Measurements from ENCODE around the gene ZNF821. TPM values are rescaled to one million over a fixed set of nuclear protein-coding genes. Genes with fewer than 3 reads are reported as not detected.
A peak's percentile ranks its signal among the peaks of the same experiment; 100 is the strongest.
"Not testable (repeated sequence)": the region's sequence is repeated elsewhere in the genome, so short reads cannot be mapped to it uniquely, and the experiment has no call there.

Gene ZNF821
- total RNA-seq, 1 experiment from 2014 or later = 3.4 TPM

GRCh38 chr16:71826533-71827017 is 57.4 kb downstream of the ZNF821 start:
- no peak overlapping the region for H3K4me3 Mint-ChIP-seq (ENCODE audit: unreplicated experiment)
- TF ChIP-seq, protein P1, sequence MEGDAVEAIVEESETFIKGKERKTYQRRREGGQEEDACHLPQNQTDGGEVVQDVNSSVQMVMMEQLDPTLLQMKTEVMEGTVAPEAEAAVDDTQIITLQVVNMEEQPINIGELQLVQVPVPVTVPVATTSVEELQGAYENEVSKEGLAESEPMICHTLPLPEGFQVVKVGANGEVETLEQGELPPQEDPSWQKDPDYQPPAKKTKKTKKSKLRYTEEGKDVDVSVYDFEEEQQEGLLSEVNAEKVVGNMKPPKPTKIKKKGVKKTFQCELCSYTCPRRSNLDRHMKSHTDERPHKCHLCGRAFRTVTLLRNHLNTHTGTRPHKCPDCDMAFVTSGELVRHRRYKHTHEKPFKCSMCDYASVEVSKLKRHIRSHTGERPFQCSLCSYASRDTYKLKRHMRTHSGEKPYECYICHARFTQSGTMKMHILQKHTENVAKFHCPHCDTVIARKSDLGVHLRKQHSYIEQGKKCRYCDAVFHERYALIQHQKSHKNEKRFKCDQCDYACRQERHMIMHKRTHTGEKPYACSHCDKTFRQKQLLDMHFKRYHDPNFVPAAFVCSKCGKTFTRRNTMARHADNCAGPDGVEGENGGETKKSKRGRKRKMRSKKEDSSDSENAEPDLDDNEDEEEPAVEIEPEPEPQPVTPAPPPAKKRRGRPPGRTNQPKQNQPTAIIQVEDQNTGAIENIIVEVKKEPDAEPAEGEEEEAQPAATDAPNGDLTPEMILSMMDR (IDR thresholded peaks at IDR 0.05; ENCODE audit: unreplicated experiment) = no peak
- no peak for DNase-seq (ENCODE audit: unreplicated experiment)
- CTCF ChIA-PET = interaction anchor here (0.6 to 1.4 kb wide), 5 partner anchors 16 to 1053 kb away, joined by 3 read pairs; no protein-coding TSS in a partner anchor
- BruUV-seq (replicated peaks) = no TSS peak
- no peaks in the 10 kb centered on the region for H3K9me3 Mint-ChIP-seq (ENCODE audit: unreplicated experiment)
- no peak overlapping the region for H3K27ac Mint-ChIP-seq (ENCODE audit: low read depth, unreplicated experiment)
- no peaks in the 10 kb centered on the region for H3K36me3 Mint-ChIP-seq (ENCODE audit: insufficient read depth, unreplicated experiment)
- POLR2A ChIA-PET = interaction anchor here (0.6 kb wide), 1 partner anchor 14 kb away, joined by 5 read pairs; no protein-coding TSS in a partner anchor
- H3K4me1 Mint-ChIP-seq (ENCODE audit: insufficient read depth, unreplicated experiment) = no peaks in the 10 kb centered on the region
- intact Hi-C loops (cut with micrococcal nuclease) = no loop called here
- H3K27me3 Mint-ChIP-seq (ENCODE audit: insufficient read depth, unreplicated experiment) = no peaks in the 10 kb centered on the region

DNA sequence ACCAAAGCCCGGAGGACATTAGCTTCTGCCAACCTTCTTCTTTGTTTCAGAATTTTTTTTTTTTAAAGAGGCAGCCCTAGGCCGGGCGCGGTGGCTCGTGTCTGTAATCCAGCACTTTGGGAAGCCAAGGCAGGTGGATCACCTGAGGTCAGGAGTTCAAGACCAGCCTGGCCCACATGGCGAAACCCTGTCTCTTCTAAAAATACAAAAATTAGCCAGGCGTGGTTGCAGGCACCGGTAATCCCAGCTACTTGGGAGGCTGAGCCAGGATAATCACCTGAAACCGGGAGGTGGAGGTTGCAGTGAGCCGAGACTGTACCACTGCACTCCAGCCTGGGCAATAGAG is 66.9 kb downstream of the ZNF821 start:
- Mint-ChIP-seq H3K4me3 (ENCODE audit: unreplicated experiment) (peak overlapping the region; percentile 50), H3K27ac (ENCODE audit: low read depth, unreplicated experiment) (peak overlapping the region; percentile 81)
- H3K9me3 Mint-ChIP-seq (ENCODE audit: unreplicated experiment); DNase-seq (ENCODE audit: unreplicated experiment); BruUV-seq (replicated peaks); H3K27me3 Mint-ChIP-seq (ENCODE audit: insufficient read depth, unreplicated experiment); intact Hi-C loops (cut with micrococcal nuclease); H3K4me1 Mint-ChIP-seq (ENCODE audit: insufficient read depth, unreplicated experiment); H3K36me3 Mint-ChIP-seq (ENCODE audit: insufficient read depth, unreplicated experiment): not testable (repeated sequence)
- ChIA-PET CTCF (interaction anchor here (0.6 to 1.8 kb wide), 2 partner anchors 66 to 84 kb away, joined by 4 to 7 read pairs; partner anchors contain the start of gene ZNF821), POLR2A (interaction anchor here (1.5 to 3.3 kb wide), 5 partner anchors 9 to 66 kb away, joined by 3 to 16 read pairs (median 11); partner anchors contain the start of genes AP1G1, ATXN1L and ZNF821)

GRCh38 chr16:71811261-71811803 is 72.7 kb downstream of the ZNF821 start:
- DNase-seq (ENCODE audit: unreplicated experiment) = no peak
- no peak overlapping the region for H3K27ac Mint-ChIP-seq (ENCODE audit: low read depth, unreplicated experiment)
- no peaks in the 10 kb centered on the region for H3K9me3 Mint-ChIP-seq (ENCODE audit: unreplicated experiment)
- POLR2A ChIA-PET = interaction anchor here (0.7 to 1.2 kb wide), 2 partner anchors 13 to 35 kb away, joined by 3 to 4 read pairs; partner anchors contain the start of gene ATXN1L
- intact Hi-C loops (cut with micrococcal nuclease) = no loop called here
- TF ChIP-seq, protein P1 (IDR thresholded peaks at IDR 0.05; ENCODE audit: unreplicated experiment) = no peak
- peaks cover 1% of the 10 kb centered on the region for H3K4me1 Mint-ChIP-seq (ENCODE audit: insufficient read depth, unreplicated experiment)
- H3K27me3 Mint-ChIP-seq (ENCODE audit: insufficient read depth, unreplicated experiment) = no peaks in the 10 kb centered on the region
- no TSS peak for BruUV-seq (replicated peaks)
- CTCF ChIA-PET = interaction anchor here (0.6 to 1.3 kb wide), 2 partner anchors 15 to 71 kb away, joined by 3 to 5 read pairs; no protein-coding TSS in a partner anchor
- no peak overlapping the region for H3K4me3 Mint-ChIP-seq (ENCODE audit: unreplicated experiment)
- peaks cover 8% of the 10 kb centered on the region for H3K36me3 Mint-ChIP-seq (ENCODE audit: insufficient read depth, unreplicated experiment)

DNA sequence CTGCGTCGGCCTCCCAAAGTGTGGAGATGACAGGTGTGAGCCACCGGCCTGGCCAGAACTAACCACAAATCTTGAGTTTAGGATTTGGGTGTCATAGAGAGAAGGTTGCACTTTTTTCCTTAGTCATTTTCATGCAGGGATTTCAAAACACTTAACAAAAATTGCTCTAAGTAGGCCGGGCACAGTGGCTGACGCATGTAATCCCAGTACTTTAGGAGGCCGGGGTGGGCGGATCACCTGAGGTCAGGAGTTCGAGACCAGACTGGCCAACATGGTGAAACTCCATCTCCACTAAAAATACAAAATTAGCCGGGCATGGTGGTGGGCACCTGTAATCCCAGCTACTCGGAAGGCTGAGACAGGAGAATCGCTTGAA is 73.8 kb downstream of the ZNF821 start:
- BruUV-seq (replicated peaks); H3K27me3 Mint-ChIP-seq (ENCODE audit: insufficient read depth, unreplicated experiment); H3K4me1 Mint-ChIP-seq (ENCODE audit: insufficient read depth, unreplicated experiment); CTCF ChIA-PET; intact Hi-C loops (cut with micrococcal nuclease); H3K9me3 Mint-ChIP-seq (ENCODE audit: unreplicated experiment): not testable (repeated sequence)
- H3K36me3 Mint-ChIP-seq (ENCODE audit: insufficient read depth, unreplicated experiment) = peaks cover 15% of the 10 kb centered on the region
- DNase-seq (ENCODE audit: unreplicated experiment) = peak; percentile 4
- peak overlapping the region; percentile 100 for H3K27ac Mint-ChIP-seq (ENCODE audit: low read depth, unreplicated experiment)
- H3K4me3 Mint-ChIP-seq (ENCODE audit: unreplicated experiment) = peak overlapping the region; percentile 84
- POLR2A ChIA-PET = interaction anchor here (0.7 to 4.5 kb wide), 5 partner anchors 20 to 284 kb away, joined by 3 to 66 read pairs (median 7); partner anchors contain the start of genes ATXN1L and ZNF821

Other genes starting within 250 kb of the ZNF821 start
- 10.5 and 10.9 TPM in 2 replicates for gene PHLPP2, start 159.5 kb downstream of the ZNF821 start, total RNA-seq (2022)
- gene AP1G1, start 75.3 kb downstream of the ZNF821 start, total RNA-seq (2022) = 99.5 and 100 TPM in 2 replicates
- gene ATXN1L, start 38.2 kb downstream of the ZNF821 start, total RNA-seq (2022) = 18.2 and 20.4 TPM in 2 replicates
- gene IST1, start 11.3 kb upstream of the ZNF821 start, total RNA-seq (2022) = 127 TPM in 2 replicates
- gene PKD1L3, start 116.2 kb upstream of the ZNF821 start, total RNA-seq (2022) = not detected in 2 replicates
- 13.1 and 13.5 TPM in 2 replicates for gene DHODH, start 124.6 kb upstream of the ZNF821 start, total RNA-seq (2022)
- not detected in 2 replicates for gene HP, start 170.3 kb upstream of the ZNF821 start, total RNA-seq (2022)
- not detected in 2 replicates for gene HPR, start 179.0 kb upstream of the ZNF821 start, total RNA-seq (2022)
- 17.4 and 18.6 TPM in 2 replicates for gene TXNL4B, start 209.4 kb upstream of the ZNF821 start, total RNA-seq (2022)
- gene DHX38, start 209.7 kb upstream of the ZNF821 start, total RNA-seq (2022) = 65.2 and 75.2 TPM in 2 replicates